Measurements from ENCODE around the gene ADGRE3. TPM values are rescaled to one million over a fixed set of nuclear protein-coding genes. Genes with fewer than 3 reads are reported as not detected.

The ADGRE3 gene
- polyA plus RNA-seq, 4 donors, result 0.03 to 0.77 (median 0.54) TPM; not detected in 1

GRCh38 chr19:14677464-14677863, 2.8 kb upstream of the ADGRE3 start:
- FAIRE-seq, result no peak
- no peak overlapping the region for H3K27ac ChIP-seq (ENCODE audit: low read depth in 1 of 3, low read length in 2 of 3)
- H3K4me3 ChIP-seq (ENCODE audit: low read depth in 1 of 3, low read length in 3 of 3), result no peak overlapping the region
- 82 to 89% (median 87%) methylated on average over 6 of the region's 6 CpGs for WGBS, 3 donors
- H3K9me3 ChIP-seq (ENCODE audit: control insufficient read depth in 2 of 2, insufficient read depth in 1 of 2, low read depth in 1 of 2, low read length in 1 of 2), result no peaks in the 10 kb centered on the region
- no peaks in the 10 kb centered on the region for H3K36me3 ChIP-seq (ENCODE audit: control insufficient read depth in 3 of 3, insufficient read depth in 2 of 3, low read depth in 1 of 3, low read length in 3 of 3)
- no peaks in the 10 kb centered on the region for H3K4me1 ChIP-seq (ENCODE audit: control insufficient read depth in 3 of 3, insufficient read depth in 2 of 3, low read depth in 1 of 3, low read length in 2 of 3)
- H3K27me3 ChIP-seq (ENCODE audit: control insufficient read depth in 3 of 3, insufficient read depth in 3 of 3, low read length in 3 of 3), result no peaks in the 10 kb centered on the region
- DNase-seq, result no peak

DNA sequence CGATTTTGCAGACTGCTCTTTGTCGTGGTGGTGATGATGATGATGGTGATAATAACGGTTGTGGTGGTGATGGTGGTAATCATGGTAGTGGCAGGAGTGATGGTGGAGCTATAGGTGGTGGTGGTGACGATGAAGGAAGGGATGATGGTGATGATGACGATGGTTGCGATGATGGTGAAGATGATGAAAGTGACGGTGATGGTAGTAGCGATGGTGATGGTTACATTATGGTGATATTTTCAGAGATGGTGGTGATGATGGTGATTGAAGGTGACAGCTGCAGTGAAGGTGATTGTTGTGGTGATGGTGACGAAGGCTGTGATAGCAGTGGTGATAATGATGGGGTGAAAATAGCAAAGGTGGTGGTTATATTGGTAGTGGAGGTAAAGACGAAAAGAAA, 2.1 kb upstream of the ADGRE3 start:
- no peaks in the 10 kb centered on the region for H3K27me3 ChIP-seq (ENCODE audit: control insufficient read depth in 3 of 3, insufficient read depth in 3 of 3, low read length in 3 of 3)
- FAIRE-seq (no peak), DNase-seq (no peak)
- H3K36me3 ChIP-seq (ENCODE audit: control insufficient read depth in 3 of 3, insufficient read depth in 2 of 3, low read depth in 1 of 3, low read length in 3 of 3), result no peaks in the 10 kb centered on the region
- WGBS, 3 donors, result 83 to 86% (median 85%) methylated on average over 10 of the region's 10 CpGs
- no peak overlapping the region for H3K27ac ChIP-seq (ENCODE audit: low read depth in 1 of 3, low read length in 2 of 3)
- H3K4me3 ChIP-seq (ENCODE audit: low read depth in 1 of 3, low read length in 3 of 3), result no peak overlapping the region
- H3K4me1 ChIP-seq (ENCODE audit: control insufficient read depth in 3 of 3, insufficient read depth in 2 of 3, low read depth in 1 of 3, low read length in 2 of 3), result no peaks in the 10 kb centered on the region
- no peaks in the 10 kb centered on the region for H3K9me3 ChIP-seq (ENCODE audit: control insufficient read depth in 2 of 2, insufficient read depth in 1 of 2, low read depth in 1 of 2, low read length in 1 of 2)

DNA sequence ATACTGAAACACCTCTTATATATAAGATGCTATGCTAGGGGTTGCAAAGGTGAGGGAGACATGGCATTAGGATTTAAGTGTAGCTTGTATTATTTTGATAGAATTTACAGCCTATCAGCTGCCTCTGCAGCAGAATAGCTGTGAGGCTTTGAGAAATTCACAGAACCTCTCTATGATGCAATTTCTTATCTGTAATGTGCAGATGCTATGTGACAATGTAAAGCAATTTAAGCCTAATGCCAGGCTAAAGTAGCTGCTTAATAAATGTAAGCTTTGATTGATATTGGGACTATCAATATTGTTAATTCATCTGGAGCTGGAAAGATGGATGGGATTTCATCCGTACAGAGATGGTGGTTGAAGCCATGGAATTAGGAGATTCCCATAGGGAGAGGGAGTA, 1.6 kb downstream of the ADGRE3 start:
- 67 to 85% (median 78%) methylated on average over 1 of the region's 1 CpG for WGBS, 3 donors
- DNase-seq, result no peak
- FAIRE-seq, result no peak
- Histone ChIP-seq H3K27me3 (ENCODE audit: control insufficient read depth in 3 of 3, insufficient read depth in 3 of 3, low read length in 3 of 3) (peaks cover 0 to 3% (median 0%) of the 10 kb centered on the region in 3 donors), H3K4me1 (ENCODE audit: control insufficient read depth in 3 of 3, insufficient read depth in 2 of 3, low read depth in 1 of 3, low read length in 2 of 3) (no peaks in the 10 kb centered on the region), H3K9me3 (ENCODE audit: control insufficient read depth in 2 of 2, insufficient read depth in 1 of 2, low read depth in 1 of 2, low read length in 1 of 2) (peaks cover 0 to 1% of the 10 kb centered on the region in 2 donors), H3K4me3 (ENCODE audit: low read depth in 1 of 3, low read length in 3 of 3) (no peak overlapping the region), H3K27ac (ENCODE audit: low read depth in 1 of 3, low read length in 2 of 3) (no peak overlapping the region), H3K36me3 (ENCODE audit: control insufficient read depth in 3 of 3, insufficient read depth in 2 of 3, low read depth in 1 of 3, low read length in 3 of 3) (no peaks in the 10 kb centered on the region)

- DNase-seq, result no peak
- no peak for FAIRE-seq
- WGBS, 3 donors, result 81 to 83% (median 82%) methylated on average over 3 of the region's 3 CpGs
- Histone ChIP-seq H3K27ac (ENCODE audit: low read depth in 1 of 3, low read length in 2 of 3) (no peak overlapping the region), H3K27me3 (ENCODE audit: control insufficient read depth in 3 of 3, insufficient read depth in 3 of 3, low read length in 3 of 3) (peaks cover 0 to 3% (median 0%) of the 10 kb centered on the region in 3 donors), H3K36me3 (ENCODE audit: control insufficient read depth in 3 of 3, insufficient read depth in 2 of 3, low read depth in 1 of 3, low read length in 3 of 3) (no peaks in the 10 kb centered on the region), H3K4me3 (ENCODE audit: low read depth in 1 of 3, low read length in 3 of 3) (no peak overlapping the region), H3K4me1 (ENCODE audit: control insufficient read depth in 3 of 3, insufficient read depth in 2 of 3, low read depth in 1 of 3, low read length in 2 of 3) (no peaks in the 10 kb centered on the region), H3K9me3 (ENCODE audit: control insufficient read depth in 2 of 2, insufficient read depth in 1 of 2, low read depth in 1 of 2, low read length in 1 of 2) (peaks cover 0 to 1% of the 10 kb centered on the region in 2 donors)
Measured at GRCh38 chr19:14672188-14672872, 2.3 kb downstream of the ADGRE3 start.

GRCh38 chr19:14670408-14670807, 4.2 kb downstream of the ADGRE3 start:
- H3K4me1 ChIP-seq (ENCODE audit: control insufficient read depth in 3 of 3, insufficient read depth in 2 of 3, low read depth in 1 of 3, low read length in 2 of 3), result no peaks in the 10 kb centered on the region
- DNase-seq, result no peak

DNA sequence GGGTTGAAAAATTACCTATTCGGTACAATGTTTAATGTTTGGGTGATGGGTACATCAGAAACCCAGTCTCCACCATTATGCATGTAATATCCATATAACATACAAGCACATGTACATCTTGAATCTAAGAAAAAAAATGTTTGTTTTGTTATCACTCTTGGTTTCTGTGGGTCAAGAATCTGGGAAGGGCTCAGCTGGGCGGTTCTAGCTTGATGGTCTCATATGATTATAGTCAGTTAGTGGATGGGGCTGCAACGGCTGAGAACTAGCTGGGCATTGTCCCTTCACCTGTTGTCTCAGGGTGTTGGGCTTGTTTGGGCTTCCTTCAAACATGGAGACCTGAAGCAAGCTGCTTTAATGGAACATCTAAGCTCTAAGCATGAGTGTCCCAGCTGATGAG, 4.7 kb downstream of the ADGRE3 start:
- H3K27me3 ChIP-seq (ENCODE audit: control insufficient read depth in 3 of 3, insufficient read depth in 3 of 3, low read length in 3 of 3), result peaks cover 0 to 3% (median 0%) of the 10 kb centered on the region in 3 donors

More at GRCh38 chr19:14670408-14670807, 4.2 kb downstream of the ADGRE3 start:
- no peak for FAIRE-seq
- H3K27ac ChIP-seq (ENCODE audit: low read depth in 1 of 3, low read length in 2 of 3), result no peak overlapping the region
- no peaks in the 10 kb centered on the region for H3K36me3 ChIP-seq (ENCODE audit: control insufficient read depth in 3 of 3, insufficient read depth in 2 of 3, low read depth in 1 of 3, low read length in 3 of 3)
- H3K27me3 ChIP-seq (ENCODE audit: control insufficient read depth in 3 of 3, insufficient read depth in 3 of 3, low read length in 3 of 3), result peaks cover 0 to 3% (median 0%) of the 10 kb centered on the region in 3 donors
- WGBS, 3 donors, result 65 to 69% (median 69%) methylated on average over 2 of the region's 2 CpGs
- H3K4me3 ChIP-seq (ENCODE audit: low read depth in 1 of 3, low read length in 3 of 3), result no peak overlapping the region
- peaks cover 0 to 1% of the 10 kb centered on the region in 2 donors for H3K9me3 ChIP-seq (ENCODE audit: control insufficient read depth in 2 of 2, insufficient read depth in 1 of 2, low read depth in 1 of 2, low read length in 1 of 2)

GRCh38 chr19:14661372-14661924, 13.2 kb downstream of the ADGRE3 start:
- H3K9me3 ChIP-seq (ENCODE audit: control insufficient read depth in 2 of 2, insufficient read depth in 1 of 2, low read depth in 1 of 2, low read length in 1 of 2), result no peaks in the 10 kb centered on the region
- H3K27me3 ChIP-seq (ENCODE audit: control insufficient read depth in 3 of 3, insufficient read depth in 3 of 3, low read length in 3 of 3), result no peaks in the 10 kb centered on the region
- no peak overlapping the region for H3K4me3 ChIP-seq (ENCODE audit: low read depth in 1 of 3, low read length in 3 of 3)
- WGBS, 3 donors, result 67 to 81% (median 71%) methylated on average over 12 of the region's 12 CpGs
- no peaks in the 10 kb centered on the region for H3K4me1 ChIP-seq (ENCODE audit: control insufficient read depth in 3 of 3, insufficient read depth in 2 of 3, low read depth in 1 of 3, low read length in 2 of 3)
- DNase-seq, result no peak
- no peaks in the 10 kb centered on the region for H3K36me3 ChIP-seq (ENCODE audit: control insufficient read depth in 3 of 3, insufficient read depth in 2 of 3, low read depth in 1 of 3, low read length in 3 of 3)
- no peak for FAIRE-seq
- H3K27ac ChIP-seq (ENCODE audit: low read depth in 1 of 3, low read length in 2 of 3), result no peak overlapping the region

More for the DNA sequence above, 4.7 kb downstream of the ADGRE3 start:
- DNase-seq (no peak), FAIRE-seq (no peak)
- H3K4me1 ChIP-seq (ENCODE audit: control insufficient read depth in 3 of 3, insufficient read depth in 2 of 3, low read depth in 1 of 3, low read length in 2 of 3), result no peaks in the 10 kb centered on the region
- peaks cover 0 to 1% of the 10 kb centered on the region in 2 donors for H3K9me3 ChIP-seq (ENCODE audit: control insufficient read depth in 2 of 2, insufficient read depth in 1 of 2, low read depth in 1 of 2, low read length in 1 of 2)
- no peaks in the 10 kb centered on the region for H3K36me3 ChIP-seq (ENCODE audit: control insufficient read depth in 3 of 3, insufficient read depth in 2 of 3, low read depth in 1 of 3, low read length in 3 of 3)
- no peak overlapping the region for H3K4me3 ChIP-seq (ENCODE audit: low read depth in 1 of 3, low read length in 3 of 3)
- no peak overlapping the region for H3K27ac ChIP-seq (ENCODE audit: low read depth in 1 of 3, low read length in 2 of 3)
- WGBS, 3 donors, result 77 to 82% (median 79%) methylated on average over 3 of the region's 3 CpGs

- H3K27me3 ChIP-seq (ENCODE audit: control insufficient read depth in 3 of 3, insufficient read depth in 3 of 3, low read length in 3 of 3), result no peaks in the 10 kb centered on the region
- H3K36me3 ChIP-seq (ENCODE audit: control insufficient read depth in 3 of 3, insufficient read depth in 2 of 3, low read depth in 1 of 3, low read length in 3 of 3), result no peaks in the 10 kb centered on the region
- H3K4me1 ChIP-seq (ENCODE audit: control insufficient read depth in 3 of 3, insufficient read depth in 2 of 3, low read depth in 1 of 3, low read length in 2 of 3), result no peaks in the 10 kb centered on the region
- H3K27ac ChIP-seq (ENCODE audit: low read depth in 1 of 3, low read length in 2 of 3), result no peak overlapping the region
- DNase-seq (peak in 1 of 2 donors; percentile 39), FAIRE-seq (no peak)
- H3K4me3 ChIP-seq (ENCODE audit: low read depth in 1 of 3, low read length in 3 of 3), result no peak overlapping the region
- H3K9me3 ChIP-seq (ENCODE audit: control insufficient read depth in 2 of 2, insufficient read depth in 1 of 2, low read depth in 1 of 2, low read length in 1 of 2), result no peaks in the 10 kb centered on the region
- WGBS, 3 donors, result 26 to 51% (median 38%) methylated on average over 6 of the region's 6 CpGs
Measured at GRCh38 chr19:14659874-14660489, 14.7 kb downstream of the ADGRE3 start.

Data from small intestine (tissue), 7 donors.